Panc1 (cell line): Measurements from ENCODE around the gene CEP290. TPM values are rescaled to one million over a fixed set of nuclear protein-coding genes. Genes with fewer than 3 reads are reported as not detected.

ENCODE experiments used
- ATAC-seq: fragments of 200-7000 bp; cut with Tn5 transposase; 2 replicates; pipeline ENCODE4 v1.9.1; 2020; ENCODE audit warnings: mild to moderate bottlenecking, moderate library complexity
- Bru-seq: library from RNA; stranded (reverse); fragments of 400-500 nt; gene quantifications from one replicate; lab custom pipeline; 2021; lab: Mats Ljungman, UMichigan
- BruChase-seq, 2 experiments: library from RNA; stranded (reverse); fragments of 400-500 nt; gene quantifications; one replicate each; lab custom pipeline; 2021; lab: Mats Ljungman, UMichigan
- BruUV-seq: library from RNA; stranded (reverse); fragments of 400-500 nt; replicated peaks from 2 replicates; lab custom pipeline; 2021; lab: Mats Ljungman, UMichigan
- CTCF ChIA-PET: fragments of 300-600 bp; sonication (Branson Sonifier 250); formaldehyde crosslinking; loops from one replicate; lab custom pipeline; 2022; ENCODE audit warnings: antibody characterized with exemption; lab: Charles Lee
- POLR2A ChIA-PET: fragments of 300-600 bp; sonication (Branson Sonifier 250); formaldehyde crosslinking; loops from one replicate; lab custom pipeline; 2022; ENCODE audit warnings: antibody characterized with exemption; lab: Charles Lee
- DNase-seq: peaks from one replicate; pipeline ENCODE4 v3.0.0-alpha.2; 2010; ENCODE audit warnings: low read depth, low spot score
- H3K27ac ChIP-seq: 2 replicates; pipeline ENCODE4 v1.5.1; 2011; ENCODE audit warnings: mild to moderate bottlenecking, low read length, inconsistent platforms
- H3K27me3 ChIP-seq: fragments of 200-500 bp; sonication (Bioruptor generic); 2 replicates; pipeline ENCODE4 v1.6.0; 2014; ENCODE audit warnings: low read length, inconsistent platforms; ENCODE audit not compliant: control insufficient read depth, insufficient read depth
- H3K36me3 ChIP-seq: fragments of 200-500 bp; sonication (Bioruptor generic); 2 replicates; pipeline ENCODE4 v1.5.1; 2014; ENCODE audit warnings: inconsistent platforms, mild to moderate bottlenecking, low read length, moderate library complexity; ENCODE audit not compliant: control insufficient read depth, insufficient read depth
- H3K4me1 ChIP-seq: 2 replicates; pipeline ENCODE4 v1.5.1; 2011; ENCODE audit warnings: inconsistent platforms, mild to moderate bottlenecking, low read length, moderate library complexity; ENCODE audit not compliant: control insufficient read depth, insufficient read depth
- H3K4me3 ChIP-seq, 2 experiments: 2 replicates each; pipeline ENCODE4 v1.5.1; 2011 to 2012; ENCODE audit warnings: low read depth in 2 of 2, low read length in 2 of 2, mild to moderate bottlenecking in 2 of 2, inconsistent platforms in 1 of 2, moderate library complexity in 1 of 2
- H3K9me3 ChIP-seq: fragments of 200-500 bp; sonication (Bioruptor generic); 2 replicates; pipeline ENCODE4 v1.5.1; 2014; ENCODE audit warnings: low read depth, mild to moderate bottlenecking, inconsistent platforms, low read length, moderate library complexity; ENCODE audit not compliant: control insufficient read depth, insufficient read depth
- CTCF ChIP-seq: fragments of 450-650 bp; IDR thresholded peaks from 2 replicates; pipeline ENCODE4 v1.5.1; 2017; ENCODE audit warnings: mild to moderate bottlenecking
- POLR2AphosphoS5 ChIP-seq: IDR thresholded peaks from 2 replicates; pipeline ENCODE4 v1.6.1; 2012; ENCODE audit warnings: mild to moderate bottlenecking, low read depth, low read length, moderate library complexity
- REST ChIP-seq, 2 experiments: IDR thresholded peaks; 2 replicates each; pipeline ENCODE4 v1.6.1; 2011 to 2012; ENCODE audit warnings: low read depth in 2 of 2, control low read depth in 1 of 2, low read length in 1 of 2, mild to moderate bottlenecking in 1 of 2, moderate library complexity in 1 of 2; ENCODE audit not compliant: insufficient read depth in 1 of 2
- SIN3A ChIP-seq: IDR thresholded peaks from 2 replicates; pipeline ENCODE4 v1.6.1; 2012; ENCODE audit warnings: low read depth, mild to moderate bottlenecking, low read length, moderate library complexity, borderline replicate concordance; ENCODE audit not compliant: insufficient read depth
- TCF7L2 ChIP-seq: IDR thresholded peaks from 2 replicates; pipeline ENCODE4 v1.6.1; 2011; ENCODE audit warnings: mild to moderate bottlenecking, low read depth, low read length, inconsistent platforms
- in situ Hi-C: cut with HindIII; loops from 2 replicates; pipeline ENCODE4 v1.10.0; 2016; ENCODE audit warnings: low sequenced_read_pairs, low pct_unique_long_range_greater_than_20kb
- intact Hi-C: fragments of 100-400 bp; cut with micrococcal nuclease; formaldehyde crosslinking; loops from one replicate; pipeline ENCODE4 v1.10.0; 2022; ENCODE audit not compliant: unreplicated experiment
- long read RNA-seq: library from polyadenylated mRNA; unstranded; transcript quantifications from one replicate; pipeline ENCODE4 v2.0.0, GENCODE V29; 2021; ENCODE audit not compliant: unreplicated experiment
- polyA plus RNA-seq: library from polyadenylated mRNA; unstranded; fragments of >200 nt; gene quantifications from one replicate; pipeline ENCODE4 v1.2.1, GENCODE V29; 2012; ENCODE audit warnings: missing spikeins; ENCODE audit not compliant: insufficient read length
- total RNA-seq: library from RNA; stranded (reverse); gene quantifications from one replicate; pipeline ENCODE4 v1.2.1, GENCODE V29; 2021; ENCODE audit not compliant: unreplicated experiment

CEP290 gene
- total RNA-seq, result 14.6 TPM
- polyA plus RNA-seq, result 3.5 TPM
- percentile 71 among the genes with signal in this experiment for Bru-seq, nascent RNA
- percentile 75 among the genes with signal in this experiment for BruChase-seq, experiment 1, labeled RNA remaining after a 2-hour chase
- percentile 69 among the genes with signal in this experiment for BruChase-seq, experiment 2, labeled RNA remaining after a 6-hour chase
- long read RNA-seq, partial matches to known transcripts, result 12 of 16 reads
- long read RNA-seq, other reads (novel, unspliced or antisense), result 4 of 16 reads

- in situ Hi-C loops, result no loop called here
- CTCF ChIA-PET, result no interaction called here
- ATAC-seq, result peak; percentile 100
These were observed at the start of gene CEP290, which contains the start of gene TMTC3 for GRCh38 chr12:88141774-88142609. CEP290 (minus strand) TSS chr12:88142088; CDS start chr12:88141307, 781 bp downstream. TMTC3 (plus strand) TSS chr12:88142307; CDS start chr12:88148316, 6,009 bp downstream.

GRCh38 chr12:88188180-88188579, 46.3 kb upstream of the CEP290 start:
- CTCF ChIA-PET, result no interaction called here
- H3K36me3 ChIP-seq, result no peaks in the 10 kb centered on the region; the same call in 1 of the 2 replicates
- no peak overlapping the region for H3K27ac ChIP-seq
- DNase-seq (no peak), ATAC-seq (no peak)
- no peaks in the 10 kb centered on the region for H3K4me1 ChIP-seq
- POLR2A ChIA-PET, result no interaction called here
- intact Hi-C loops, result no loop called here
- BruUV-seq, result no TSS peak
- no peaks in the 10 kb centered on the region for H3K27me3 ChIP-seq
- no peaks in the 10 kb centered on the region for H3K9me3 ChIP-seq
- in situ Hi-C loops, result no loop called here
- no peak overlapping the region for H3K4me3 ChIP-seq
- no peak for TF ChIP-seq POLR2AphosphoS5
- no peak for TF ChIP-seq REST (IDR thresholded peaks at IDR 0.05; ENCODE audit: insufficient read depth in 1 of 2, low read depth in 2 of 2, low read length in 1 of 2)
- TF ChIP-seq TCF7L2, result no peak
- TF ChIP-seq CTCF, result no peak
- TF ChIP-seq SIN3A, result no peak

More at GRCh38 chr12:88141774-88142609, at the start of gene CEP290, which contains the start of gene TMTC3:
- Histone ChIP-seq H3K36me3 (peaks cover 5% of the 10 kb centered on the region), H3K4me3 (peak within 1 kb of the TSS; percentile 93 to 98), H3K9me3 (no peaks in the 10 kb centered on the region), H3K27ac (peak within 1 kb of the TSS; percentile 88), H3K27me3 (no peaks in the 10 kb centered on the region), H3K4me1 (peaks cover 7% of the 10 kb centered on the region; the same call in 1 of the 2 replicates)
- peak; percentile 52 for TF ChIP-seq POLR2AphosphoS5
- TF ChIP-seq CTCF, result no peak
- TF ChIP-seq SIN3A, result peak; percentile 82
- POLR2A ChIA-PET, result interaction anchor here (1.0 kb wide), 1 partner anchor 9 kb away, joined by 6 read pairs; no protein-coding TSS in a partner anchor
- DNase-seq, result peak; percentile 94
- BruUV-seq, result no TSS peak
- intact Hi-C loops, result no loop called here
